ENCODE results near the gene KCNC3.

KCNC3 gene

DNA sequence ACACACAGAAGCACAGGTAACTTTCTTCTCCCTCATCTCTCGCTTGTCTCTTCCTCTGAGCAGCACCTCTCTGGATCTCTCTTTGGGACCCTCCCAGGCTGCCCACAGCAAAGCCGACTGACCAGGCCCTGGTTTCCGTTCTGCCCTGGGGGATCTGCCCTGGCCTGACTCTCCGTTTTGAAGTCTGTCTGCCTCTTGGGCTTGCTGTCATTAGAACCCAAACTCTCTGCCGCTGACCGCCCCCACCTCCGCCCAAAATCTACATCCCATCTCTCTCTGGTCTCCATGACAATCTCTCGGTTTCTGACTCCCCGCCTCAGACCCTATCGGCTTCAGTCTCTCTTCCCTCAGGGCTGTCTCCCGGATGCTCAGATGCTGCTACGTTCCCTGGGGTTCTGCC is 6.9 kb downstream of the KCNC3 start:
- no peak for DNase-seq (ENCODE audit: extremely low read depth, insufficient read length)
- Histone ChIP-seq H3K36me3 (ENCODE audit: control insufficient read depth, insufficient read depth, low read length) (peaks cover 3% of the 10 kb centered on the region), H3K4me3 (replicated peaks; ENCODE audit: low read depth, low read length) (no peak overlapping the region), H3K27me3 (replicated peaks; ENCODE audit: control insufficient read depth, insufficient read depth, low read length) (no peaks in the 10 kb centered on the region)
- TF ChIP-seq, protein P1, sequence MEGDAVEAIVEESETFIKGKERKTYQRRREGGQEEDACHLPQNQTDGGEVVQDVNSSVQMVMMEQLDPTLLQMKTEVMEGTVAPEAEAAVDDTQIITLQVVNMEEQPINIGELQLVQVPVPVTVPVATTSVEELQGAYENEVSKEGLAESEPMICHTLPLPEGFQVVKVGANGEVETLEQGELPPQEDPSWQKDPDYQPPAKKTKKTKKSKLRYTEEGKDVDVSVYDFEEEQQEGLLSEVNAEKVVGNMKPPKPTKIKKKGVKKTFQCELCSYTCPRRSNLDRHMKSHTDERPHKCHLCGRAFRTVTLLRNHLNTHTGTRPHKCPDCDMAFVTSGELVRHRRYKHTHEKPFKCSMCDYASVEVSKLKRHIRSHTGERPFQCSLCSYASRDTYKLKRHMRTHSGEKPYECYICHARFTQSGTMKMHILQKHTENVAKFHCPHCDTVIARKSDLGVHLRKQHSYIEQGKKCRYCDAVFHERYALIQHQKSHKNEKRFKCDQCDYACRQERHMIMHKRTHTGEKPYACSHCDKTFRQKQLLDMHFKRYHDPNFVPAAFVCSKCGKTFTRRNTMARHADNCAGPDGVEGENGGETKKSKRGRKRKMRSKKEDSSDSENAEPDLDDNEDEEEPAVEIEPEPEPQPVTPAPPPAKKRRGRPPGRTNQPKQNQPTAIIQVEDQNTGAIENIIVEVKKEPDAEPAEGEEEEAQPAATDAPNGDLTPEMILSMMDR (IDR thresholded peaks at IDR 0.05; ENCODE audit: insufficient read depth, low read length, poor library complexity, severe bottlenecking): no peak

DNA sequence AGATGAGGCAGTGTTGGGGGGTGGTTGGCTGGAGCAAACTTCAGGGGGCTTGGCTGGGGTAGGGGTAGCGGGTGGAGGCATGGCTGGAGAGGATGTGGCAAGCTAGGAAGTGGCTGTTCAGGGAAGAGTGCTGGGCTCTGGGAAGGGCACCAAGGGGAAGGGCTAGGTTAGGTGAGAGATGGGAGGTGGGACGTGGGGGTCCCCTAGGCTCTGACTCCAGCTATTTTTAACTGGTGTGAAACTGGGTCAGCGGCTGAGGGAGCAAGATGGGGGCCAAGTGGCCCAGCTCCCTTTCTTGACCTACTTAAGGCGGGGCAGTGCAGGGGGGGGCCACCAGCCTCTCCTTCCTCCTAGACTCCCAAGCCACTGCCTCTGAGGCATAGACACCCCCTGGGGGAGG is 7.3 kb downstream of the KCNC3 start:
- Histone ChIP-seq H3K4me3 (replicated peaks; ENCODE audit: low read depth, low read length) (no peak overlapping the region), H3K27me3 (replicated peaks; ENCODE audit: control insufficient read depth, insufficient read depth, low read length) (no peaks in the 10 kb centered on the region), H3K36me3 (ENCODE audit: control insufficient read depth, insufficient read depth, low read length) (peaks cover 3% of the 10 kb centered on the region)
- TF ChIP-seq, protein P1 (IDR thresholded peaks at IDR 0.05; ENCODE audit: insufficient read depth, low read length, poor library complexity, severe bottlenecking): no peak
- DNase-seq (ENCODE audit: extremely low read depth, insufficient read length): no peak

DNA sequence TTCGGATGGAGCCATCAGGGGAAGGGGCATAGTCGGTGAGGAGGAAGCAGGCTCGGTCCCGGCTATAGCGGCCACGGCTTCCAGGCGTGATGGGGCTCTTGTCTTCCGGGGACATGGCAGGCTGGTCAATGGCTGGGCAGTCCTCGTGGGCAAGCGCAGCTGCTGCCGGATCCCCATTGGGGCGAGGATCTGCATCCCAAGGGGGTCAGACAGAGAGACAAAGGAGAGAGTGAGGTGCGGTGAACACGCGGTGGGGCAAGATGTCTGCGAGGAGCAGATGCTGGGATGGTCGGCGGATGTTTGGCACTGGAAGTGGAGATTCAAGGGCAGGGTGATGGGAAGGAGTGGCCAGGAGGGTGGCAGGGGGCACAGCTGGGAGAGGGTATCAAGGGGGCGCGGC is 8.6 kb downstream of the KCNC3 start:
- DNase-seq (ENCODE audit: extremely low read depth, insufficient read length): no peak
- Histone ChIP-seq H3K27me3 (replicated peaks; ENCODE audit: control insufficient read depth, insufficient read depth, low read length) (no peaks in the 10 kb centered on the region), H3K4me3 (replicated peaks; ENCODE audit: low read depth, low read length) (no peak overlapping the region), H3K36me3 (ENCODE audit: control insufficient read depth, insufficient read depth, low read length) (peaks cover 3% of the 10 kb centered on the region)
- TF ChIP-seq, protein P1 (IDR thresholded peaks at IDR 0.05; ENCODE audit: insufficient read depth, low read length, poor library complexity, severe bottlenecking): no peak

DNA sequence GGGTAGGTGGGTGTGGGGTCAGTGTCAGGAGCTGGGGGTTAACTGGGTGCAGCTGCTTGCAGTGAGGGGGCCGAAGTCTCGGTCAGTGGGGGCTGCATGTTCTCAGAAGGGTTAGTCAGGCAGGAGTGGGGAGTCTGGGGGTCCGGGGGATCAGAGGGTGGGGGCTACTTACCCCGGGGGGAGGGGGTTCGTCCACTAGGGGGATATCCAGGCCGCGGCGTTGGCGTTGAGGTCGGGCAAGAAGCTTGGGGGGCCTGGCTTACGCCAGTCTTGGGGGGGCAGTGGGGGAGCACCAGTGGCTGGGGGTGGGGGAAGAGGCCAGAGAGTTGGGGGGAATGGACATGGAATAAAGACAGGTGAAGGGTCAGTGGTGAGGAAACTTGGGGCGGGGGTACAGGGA is 9.1 kb downstream of the KCNC3 start:
- DNase-seq (ENCODE audit: extremely low read depth, insufficient read length): no peak
- Histone ChIP-seq H3K27me3 (replicated peaks; ENCODE audit: control insufficient read depth, insufficient read depth, low read length) (peaks cover under 1% of the 10 kb centered on the region), H3K4me3 (replicated peaks; ENCODE audit: low read depth, low read length) (no peak overlapping the region), H3K36me3 (ENCODE audit: control insufficient read depth, insufficient read depth, low read length) (peaks cover 3% of the 10 kb centered on the region)
- TF ChIP-seq, protein P1 (IDR thresholded peaks at IDR 0.05; ENCODE audit: insufficient read depth, low read length, poor library complexity, severe bottlenecking): no peak

DNA sequence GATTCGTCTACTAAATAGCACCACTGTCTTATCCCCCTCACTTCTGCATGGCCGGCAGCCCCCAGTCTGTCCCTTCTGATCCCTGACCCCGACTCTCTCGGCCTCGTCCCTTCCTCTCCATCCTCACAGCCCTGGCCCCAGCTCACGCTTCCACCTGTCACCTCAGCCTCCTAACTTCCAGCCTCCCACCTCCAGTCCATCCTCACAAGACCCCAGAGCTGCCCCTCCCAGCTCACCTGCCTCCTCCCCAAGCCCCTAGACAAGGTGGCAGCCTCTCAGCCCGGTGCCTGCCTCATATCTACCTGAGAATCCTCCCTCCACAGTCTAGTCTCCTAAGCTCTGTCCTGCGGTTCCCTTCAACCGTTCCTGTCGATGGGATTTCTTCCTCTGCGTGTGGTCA is 10.0 kb downstream of the KCNC3 start:
- DNase-seq (ENCODE audit: extremely low read depth, insufficient read length): no peak
- TF ChIP-seq, protein P1 (IDR thresholded peaks at IDR 0.05; ENCODE audit: insufficient read depth, low read length, poor library complexity, severe bottlenecking): no peak
- Histone ChIP-seq H3K27me3 (replicated peaks; ENCODE audit: control insufficient read depth, insufficient read depth, low read length) (peaks cover 2% of the 10 kb centered on the region), H3K4me3 (replicated peaks; ENCODE audit: low read depth, low read length) (no peak overlapping the region), H3K36me3 (ENCODE audit: control insufficient read depth, insufficient read depth, low read length) (peaks cover 3% of the 10 kb centered on the region)

DNA sequence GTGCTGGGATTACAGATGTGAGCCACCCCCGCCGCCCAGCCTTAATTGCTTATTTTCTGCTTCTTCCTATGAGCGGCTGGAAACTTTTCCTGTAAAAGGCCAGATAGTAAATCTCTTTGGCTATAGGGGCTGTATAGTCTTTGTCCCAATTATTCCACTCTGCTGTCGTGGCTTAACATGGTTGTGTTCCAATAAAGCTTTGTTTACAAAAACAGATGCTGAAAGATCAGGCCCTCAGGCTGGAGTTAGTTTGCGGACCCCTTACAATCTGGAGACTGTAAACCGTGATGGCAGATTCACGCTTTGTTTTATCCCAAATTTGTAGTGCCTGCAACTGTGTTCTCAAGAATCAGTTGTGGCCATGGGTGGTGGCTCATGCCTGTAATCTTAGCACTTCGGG is 10.7 kb downstream of the KCNC3 start:
- DNase-seq (ENCODE audit: extremely low read depth, insufficient read length): no peak
- TF ChIP-seq, protein P1 (IDR thresholded peaks at IDR 0.05; ENCODE audit: insufficient read depth, low read length, poor library complexity, severe bottlenecking): no peak
- H3K4me3 ChIP-seq (replicated peaks; ENCODE audit: low read depth, low read length): no peak overlapping the region
- peaks cover 2% of the 10 kb centered on the region for H3K36me3 ChIP-seq (ENCODE audit: control insufficient read depth, insufficient read depth, low read length)
- peaks cover 3% of the 10 kb centered on the region for H3K27me3 ChIP-seq (replicated peaks; ENCODE audit: control insufficient read depth, insufficient read depth, low read length)
